Calu3 (cell line): ENCODE measurements around the gene SOD1. TPM values are rescaled to one million over a fixed set of nuclear protein-coding genes. Genes with fewer than 3 reads are reported as not detected.

Experiments used
- BruUV-seq: library from RNA; stranded (reverse); fragments of 400-500 nt; replicated peaks from 2 replicates; lab custom pipeline; 2021; lab: Mats Ljungman, UMichigan
- CTCF ChIA-PET: fragments of 300-600 bp; sonication (Branson Sonifier 250); formaldehyde crosslinking; loops from one replicate; lab custom pipeline; 2022; ENCODE audit warnings: antibody characterized with exemption; lab: Charles Lee
- DNase-seq: peaks from one replicate; pipeline ENCODE4 v3.0.0; 2022
- H3K27ac Mint-ChIP-seq: one replicate; pipeline ENCODE4 v1.8.0; 2022; ENCODE audit warnings: mixed read lengths; ENCODE audit not compliant: unreplicated experiment
- H3K27me3 Mint-ChIP-seq: one replicate; pipeline ENCODE4 v1.8.0; 2022; ENCODE audit warnings: mixed read lengths; ENCODE audit not compliant: unreplicated experiment
- H3K36me3 Mint-ChIP-seq: one replicate; pipeline ENCODE4 v1.8.0; 2022; ENCODE audit warnings: mild to moderate bottlenecking, moderate library complexity, mixed read lengths; ENCODE audit not compliant: insufficient read depth, unreplicated experiment
- H3K4me1 Mint-ChIP-seq: one replicate; pipeline ENCODE4 v1.8.0; 2022; ENCODE audit warnings: mild to moderate bottlenecking, low read depth, mixed read lengths; ENCODE audit not compliant: unreplicated experiment
- H3K4me3 Mint-ChIP-seq: one replicate; pipeline ENCODE4 v1.8.0; 2022; ENCODE audit warnings: mild to moderate bottlenecking, low read depth, moderate library complexity, mixed read lengths; ENCODE audit not compliant: unreplicated experiment
- H3K9me3 Mint-ChIP-seq: one replicate; pipeline ENCODE4 v1.8.0; 2022; ENCODE audit warnings: low read depth, mixed read lengths; ENCODE audit not compliant: unreplicated experiment
- intact Hi-C: fragments of 100-400 bp; cut with micrococcal nuclease; formaldehyde crosslinking; loops from one replicate; pipeline ENCODE4 v1.10.0; 2022; ENCODE audit not compliant: unreplicated experiment
- total RNA-seq: library from RNA; stranded (reverse); gene quantifications from 2 replicates; pipeline ENCODE4 v1.2.3, GENCODE V29; 2022
- TF ChIP-seq, protein P1 (sequence below): fragments of 200-600 bp; IDR thresholded peaks from one replicate; pipeline ENCODE4 v1.8.0; 2022; ENCODE audit warnings: antibody characterized with exemption; ENCODE audit not compliant: unreplicated experiment

The SOD1 gene
- total RNA-seq, 1 experiment from 2014 or later: 223 TPM

DNA sequence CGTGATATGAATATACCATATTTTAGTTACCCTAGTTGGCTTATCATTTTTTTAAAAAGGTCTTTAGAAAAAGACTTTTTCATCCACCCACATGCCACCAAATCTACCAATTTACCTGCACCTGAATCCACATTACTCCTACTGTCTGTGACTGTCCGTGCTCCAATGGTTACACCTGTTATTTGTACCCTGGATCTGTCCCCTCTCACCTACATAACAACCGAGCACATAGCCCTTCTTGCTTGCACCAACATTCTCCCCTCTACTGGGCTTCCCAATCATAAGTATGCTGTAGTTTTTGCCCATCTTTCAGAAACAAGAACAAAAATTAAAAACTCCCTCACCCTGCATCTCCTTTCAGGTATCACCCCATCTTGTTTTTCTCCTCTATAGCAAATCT, 17.6 kb downstream of the SOD1 start:
- intact Hi-C loops: no loop called here
- DNase-seq: no peak
- no TSS peak for BruUV-seq
- TF ChIP-seq, protein P1, sequence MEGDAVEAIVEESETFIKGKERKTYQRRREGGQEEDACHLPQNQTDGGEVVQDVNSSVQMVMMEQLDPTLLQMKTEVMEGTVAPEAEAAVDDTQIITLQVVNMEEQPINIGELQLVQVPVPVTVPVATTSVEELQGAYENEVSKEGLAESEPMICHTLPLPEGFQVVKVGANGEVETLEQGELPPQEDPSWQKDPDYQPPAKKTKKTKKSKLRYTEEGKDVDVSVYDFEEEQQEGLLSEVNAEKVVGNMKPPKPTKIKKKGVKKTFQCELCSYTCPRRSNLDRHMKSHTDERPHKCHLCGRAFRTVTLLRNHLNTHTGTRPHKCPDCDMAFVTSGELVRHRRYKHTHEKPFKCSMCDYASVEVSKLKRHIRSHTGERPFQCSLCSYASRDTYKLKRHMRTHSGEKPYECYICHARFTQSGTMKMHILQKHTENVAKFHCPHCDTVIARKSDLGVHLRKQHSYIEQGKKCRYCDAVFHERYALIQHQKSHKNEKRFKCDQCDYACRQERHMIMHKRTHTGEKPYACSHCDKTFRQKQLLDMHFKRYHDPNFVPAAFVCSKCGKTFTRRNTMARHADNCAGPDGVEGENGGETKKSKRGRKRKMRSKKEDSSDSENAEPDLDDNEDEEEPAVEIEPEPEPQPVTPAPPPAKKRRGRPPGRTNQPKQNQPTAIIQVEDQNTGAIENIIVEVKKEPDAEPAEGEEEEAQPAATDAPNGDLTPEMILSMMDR: no peak
- H3K27ac Mint-ChIP-seq: no peak overlapping the region
- no peak overlapping the region for H3K4me3 Mint-ChIP-seq
- H3K4me1 Mint-ChIP-seq: no peaks in the 10 kb centered on the region
- no peaks in the 10 kb centered on the region for H3K36me3 Mint-ChIP-seq
- H3K9me3 Mint-ChIP-seq: no peaks in the 10 kb centered on the region
- CTCF ChIA-PET: no interaction called here
- H3K27me3 Mint-ChIP-seq: no peaks in the 10 kb centered on the region

DNA sequence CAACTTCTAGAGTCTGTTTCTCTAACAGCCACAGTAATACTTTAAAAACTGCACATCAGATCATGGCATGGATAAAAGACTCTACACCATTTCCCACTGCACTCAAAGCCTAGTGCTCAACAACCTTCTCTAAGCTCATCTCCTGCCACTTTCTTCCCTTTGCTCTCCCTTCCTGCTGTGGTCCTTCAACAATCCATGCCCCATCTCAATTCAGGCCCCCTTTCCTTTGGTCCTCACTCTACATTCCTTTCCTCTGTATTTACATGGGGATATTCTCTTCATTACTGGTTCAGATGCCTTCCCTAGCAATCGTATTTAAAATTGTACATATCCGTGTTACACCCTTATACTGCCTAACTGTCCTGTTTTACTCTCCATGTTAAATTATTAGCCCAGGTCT, 19.0 kb downstream of the SOD1 start:
- no peaks in the 10 kb centered on the region for H3K27me3 Mint-ChIP-seq
- H3K9me3 Mint-ChIP-seq: no peaks in the 10 kb centered on the region
- CTCF ChIA-PET: no interaction called here
- TF ChIP-seq, protein P1: no peak
- H3K27ac Mint-ChIP-seq: no peak overlapping the region
- no peaks in the 10 kb centered on the region for H3K36me3 Mint-ChIP-seq
- DNase-seq: no peak
- intact Hi-C loops: no loop called here
- BruUV-seq: no TSS peak
- H3K4me1 Mint-ChIP-seq: no peaks in the 10 kb centered on the region
- H3K4me3 Mint-ChIP-seq: no peak overlapping the region

DNA sequence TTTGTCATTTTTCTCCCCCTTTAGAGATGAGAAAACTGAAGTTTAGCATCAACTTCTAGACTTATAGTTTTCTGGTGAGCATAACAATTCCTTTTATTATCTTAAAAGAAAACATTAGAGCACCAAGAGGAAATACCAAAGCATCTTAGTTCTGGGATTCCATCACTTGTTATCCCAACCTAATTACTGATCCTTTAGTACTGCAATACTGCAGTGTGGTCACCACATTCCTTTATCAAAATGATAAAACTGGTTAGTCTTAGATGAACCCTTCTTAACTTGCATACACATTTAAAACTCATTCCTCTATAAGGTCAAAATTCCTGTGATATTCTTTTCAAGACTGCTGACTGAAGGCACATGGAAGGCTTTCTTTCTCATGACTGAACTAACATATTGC, 23.1 kb downstream of the SOD1 start:
- H3K4me3 Mint-ChIP-seq: no peak overlapping the region
- intact Hi-C loops: no loop called here
- BruUV-seq: no TSS peak
- no peak for DNase-seq
- CTCF ChIA-PET: no interaction called here
- H3K27me3 Mint-ChIP-seq: no peaks in the 10 kb centered on the region
- no peaks in the 10 kb centered on the region for H3K36me3 Mint-ChIP-seq
- TF ChIP-seq, protein P1: no peak
- H3K4me1 Mint-ChIP-seq: no peaks in the 10 kb centered on the region
- no peak overlapping the region for H3K27ac Mint-ChIP-seq
- no peaks in the 10 kb centered on the region for H3K9me3 Mint-ChIP-seq

DNA sequence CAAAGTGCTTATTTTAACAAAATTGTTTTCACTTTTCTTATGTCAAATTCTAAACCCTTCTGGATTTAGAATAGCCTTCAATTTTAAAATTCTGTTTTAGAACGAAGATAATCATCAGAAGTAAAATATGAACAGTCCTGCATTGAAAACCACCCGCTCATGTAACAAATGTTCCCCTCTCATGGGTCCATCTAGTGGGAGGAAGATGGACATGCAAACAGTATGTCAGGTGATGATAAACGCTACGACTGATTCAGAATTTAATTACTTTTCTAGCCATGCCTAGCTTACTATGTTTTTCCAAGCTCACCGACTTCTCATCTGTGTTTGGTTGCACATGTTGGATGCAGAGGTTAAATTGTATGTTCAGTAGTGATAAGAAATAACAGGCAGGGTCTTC, 23.5 kb downstream of the SOD1 start:
- H3K9me3 Mint-ChIP-seq: no peaks in the 10 kb centered on the region
- no peak overlapping the region for H3K27ac Mint-ChIP-seq
- DNase-seq: no peak
- no peaks in the 10 kb centered on the region for H3K36me3 Mint-ChIP-seq
- no peaks in the 10 kb centered on the region for H3K4me1 Mint-ChIP-seq
- intact Hi-C loops: no loop called here
- no peak overlapping the region for H3K4me3 Mint-ChIP-seq
- H3K27me3 Mint-ChIP-seq: no peaks in the 10 kb centered on the region
- BruUV-seq: no TSS peak
- CTCF ChIA-PET: no interaction called here
- TF ChIP-seq, protein P1: no peak
